ENCODE measurements around the gene ANKRD37.
"Not testable (repeated sequence)": the region's sequence is repeated elsewhere in the genome, so short reads cannot be mapped to it uniquely, and the experiment has no call there.

ANKRD37 gene, protein sequence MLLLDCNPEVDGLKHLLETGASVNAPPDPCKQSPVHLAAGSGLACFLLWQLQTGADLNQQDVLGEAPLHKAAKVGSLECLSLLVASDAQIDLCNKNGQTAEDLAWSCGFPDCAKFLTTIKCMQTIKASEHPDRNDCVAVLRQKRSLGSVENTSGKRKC

GRCh38 chr4:185396724-185397385 lies at the start of gene ANKRD37:
TSS of gene ANKRD37 (plus strand) at chr4:185396841. CDS start at chr4:185396924, 83 bp downstream.
- no peak for DNase-seq

DNA sequence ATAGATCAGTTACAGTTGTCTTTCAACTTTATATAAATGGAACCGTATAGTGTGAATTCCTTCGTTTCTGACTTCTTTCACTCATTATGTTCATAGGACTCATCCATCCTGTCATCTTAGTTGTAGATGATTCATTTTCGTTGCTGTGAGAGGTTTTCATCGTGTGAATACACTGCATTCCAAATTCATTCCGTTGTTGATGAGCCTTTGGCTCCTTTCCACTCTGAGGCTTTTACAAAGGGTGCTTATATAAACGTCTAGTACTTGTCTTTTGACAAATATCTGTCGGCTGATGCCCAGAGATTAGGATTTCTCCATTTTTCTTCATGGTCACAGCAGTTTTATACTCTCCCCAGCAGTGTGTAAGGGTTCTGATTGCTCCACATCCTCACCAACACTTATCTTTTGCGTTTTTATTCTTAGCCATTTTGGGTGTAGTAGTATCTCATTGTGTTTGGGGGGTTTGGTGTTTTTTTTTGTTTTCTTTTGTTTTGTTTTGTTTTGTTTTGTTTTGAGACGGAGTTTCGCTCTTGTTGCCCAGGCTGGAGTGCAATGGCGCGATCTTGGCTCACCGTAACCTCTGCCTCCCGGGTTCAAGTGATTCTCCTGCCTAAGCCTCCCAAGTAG lies 49.6 kb upstream of the ANKRD37 start:
- no peak for DNase-seq

DNA sequence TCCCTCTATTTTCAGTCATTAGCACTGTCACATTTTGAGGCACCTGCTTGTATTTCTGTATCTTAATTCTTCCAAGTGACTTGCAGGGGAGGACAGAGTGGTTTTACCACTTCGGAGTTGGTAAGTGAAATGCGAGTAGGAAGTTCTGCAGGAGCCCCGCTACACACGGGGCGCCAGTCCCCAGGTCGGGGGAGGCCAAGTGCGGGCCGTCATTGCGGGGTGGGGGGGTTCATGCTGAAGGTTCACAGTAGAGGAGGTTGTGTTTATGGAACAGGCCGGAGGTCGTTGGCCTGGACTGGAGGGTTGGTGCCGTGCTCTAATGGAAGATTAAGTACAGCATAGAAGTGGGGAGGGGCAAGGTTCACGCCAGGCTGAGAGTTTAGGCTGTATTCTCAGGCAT lies 45.0 kb upstream of the ANKRD37 start:
- no peak for DNase-seq

GRCh38 chr4:185352202-185352601 lies 44.4 kb upstream of the ANKRD37 start:
- no peak for DNase-seq

DNA sequence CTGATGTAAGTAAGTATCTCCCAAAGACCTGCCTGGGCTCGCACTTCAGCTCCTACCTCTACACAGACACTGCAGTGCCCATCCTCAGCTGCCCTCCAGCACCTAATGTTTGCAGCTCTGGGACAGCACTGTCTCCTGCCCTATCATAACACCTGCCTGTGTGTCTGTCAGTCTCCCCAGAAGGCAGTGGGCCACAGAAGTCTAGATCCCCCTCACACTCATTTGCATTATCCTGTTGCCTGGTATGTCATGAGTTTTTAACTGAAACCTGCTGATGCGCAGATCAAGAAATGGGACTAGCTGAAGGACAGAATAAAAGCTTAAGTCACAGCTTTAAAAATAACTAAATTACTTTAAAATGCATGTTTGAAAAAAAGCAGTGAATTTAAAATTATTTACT lies 43.9 kb upstream of the ANKRD37 start:
- no peak for DNase-seq

- no peak for DNase-seq
Observed at GRCh38 chr4:185357211-185357610, 39.4 kb upstream of the ANKRD37 start.

DNA sequence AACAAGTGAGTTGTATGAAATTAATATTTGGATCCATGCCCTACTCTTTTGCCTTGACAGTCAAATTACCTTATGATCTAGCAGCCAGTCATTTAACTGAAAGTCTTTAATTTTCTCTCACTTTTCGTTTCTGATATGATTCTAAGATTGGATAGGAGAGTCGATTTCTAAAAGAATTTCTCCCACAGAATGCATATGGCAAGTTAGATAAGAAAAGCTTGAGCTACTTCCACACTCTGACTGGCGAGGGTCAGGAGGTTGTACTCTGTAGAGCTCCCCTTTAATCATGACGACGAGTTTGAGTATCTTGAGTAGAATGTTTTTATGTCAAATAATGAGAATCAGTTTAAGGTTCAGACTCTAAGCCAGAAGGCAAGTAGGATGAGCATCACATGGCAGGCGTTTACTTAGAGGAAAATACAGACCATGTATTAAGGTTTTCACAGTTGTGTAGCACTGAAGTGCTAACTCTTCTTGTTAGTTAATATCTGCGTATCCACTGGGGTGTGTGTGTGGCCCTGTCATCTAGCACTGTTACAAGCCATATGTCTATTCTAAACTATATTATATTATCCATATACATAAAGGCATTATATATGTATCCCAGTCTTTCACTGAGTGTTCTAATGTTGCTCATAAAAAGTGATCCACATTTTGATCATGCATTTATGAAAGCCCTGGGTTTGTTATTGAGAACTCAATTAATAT lies 38.8 kb upstream of the ANKRD37 start:
- no peak for DNase-seq

DNA sequence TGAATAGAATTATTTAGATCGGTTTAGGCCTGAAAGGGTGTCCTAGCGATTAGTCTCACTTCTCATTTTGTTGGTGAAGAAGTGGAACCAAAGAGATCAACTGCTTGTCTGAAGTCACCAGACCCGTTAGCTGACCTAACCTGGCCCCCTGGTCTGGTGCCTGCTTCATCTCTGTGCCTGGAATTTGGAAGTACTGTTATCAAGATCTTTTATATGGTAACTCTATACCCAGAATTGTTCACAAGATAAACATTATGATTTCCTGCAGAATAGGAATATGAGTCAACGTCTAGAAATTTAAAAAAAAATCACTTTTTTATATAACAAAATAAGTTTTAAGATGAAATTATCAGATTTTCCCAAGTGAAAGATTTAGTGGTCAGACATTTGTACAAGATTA lies 38.1 kb upstream of the ANKRD37 start:
- no peak for DNase-seq

GRCh38 chr4:185358959-185359358 lies 37.7 kb upstream of the ANKRD37 start:
- no peak for DNase-seq

DNA sequence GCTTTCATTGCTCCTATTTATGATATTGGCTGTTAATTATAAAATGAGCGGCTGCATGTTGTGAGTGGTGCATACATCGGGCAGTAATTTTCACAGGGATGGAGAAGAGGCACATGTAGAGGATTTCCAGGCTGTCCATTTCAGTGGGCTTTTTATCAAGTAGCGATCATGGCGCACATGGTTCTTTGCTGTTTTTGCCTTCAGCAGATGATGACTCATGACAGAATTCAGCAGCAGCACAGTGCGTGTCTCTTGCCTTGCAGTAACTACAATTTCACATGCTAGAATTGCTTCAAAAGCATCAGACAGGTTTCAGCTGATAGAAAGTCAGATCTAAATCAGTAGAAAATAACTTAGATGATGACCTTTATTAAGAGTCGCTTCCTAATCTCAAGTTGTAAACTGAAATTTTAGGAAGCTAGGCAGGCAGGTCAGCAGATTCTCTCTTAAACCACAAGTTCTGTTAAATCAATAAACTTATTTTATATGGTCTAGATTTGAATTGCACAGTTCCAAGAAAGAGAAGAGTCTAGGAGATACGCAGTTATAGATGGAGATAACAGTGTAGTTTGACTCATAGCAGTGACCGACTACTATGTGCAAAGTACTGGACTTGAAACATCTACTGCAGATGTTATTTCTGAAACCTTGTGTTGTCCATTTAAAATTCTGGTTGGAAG lies 36.7 kb upstream of the ANKRD37 start:
- DNase-seq = no peak

GRCh38 chr4:185361872-185362271 lies 34.8 kb upstream of the ANKRD37 start:
- DNase-seq = no peak

DNA sequence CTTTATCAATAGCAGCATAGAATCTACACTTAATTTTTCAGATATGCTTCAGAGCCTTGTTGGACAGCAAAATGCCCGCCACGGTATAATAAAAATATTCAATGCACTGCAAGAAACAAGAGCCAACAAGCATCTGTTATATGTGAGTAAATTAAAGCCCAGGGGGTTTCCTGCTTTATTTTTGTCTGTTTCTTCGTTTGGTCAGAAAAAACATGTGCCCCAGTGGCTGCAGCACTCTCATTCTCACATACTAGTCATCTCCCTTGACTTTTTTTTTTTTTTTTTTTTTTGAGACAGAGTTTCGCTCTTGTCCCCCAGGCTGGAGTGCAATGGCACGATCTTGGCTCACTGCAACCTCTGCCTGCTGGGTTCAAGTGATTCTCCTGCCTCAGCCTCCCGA lies 34.1 kb upstream of the ANKRD37 start:
- DNase-seq = not testable (repeated sequence)

DNA sequence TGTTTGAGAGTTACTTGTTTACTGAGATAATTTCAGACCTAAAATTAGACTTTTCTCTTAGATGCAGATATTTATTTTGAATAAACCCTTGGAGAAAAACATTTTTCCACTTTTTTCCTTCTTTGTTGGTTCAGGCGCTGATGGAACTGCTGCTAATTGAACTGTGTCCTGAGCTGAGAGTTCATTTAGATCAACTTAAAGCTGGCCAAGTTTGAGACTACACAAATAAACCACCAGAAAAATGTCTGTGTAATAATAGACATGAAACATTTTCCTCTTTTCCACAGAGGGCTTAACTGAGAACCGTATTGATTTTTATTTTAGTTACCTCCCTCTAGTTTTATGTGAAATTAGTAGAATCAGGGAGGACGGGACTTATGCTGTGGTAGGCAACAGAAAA lies 33.4 kb upstream of the ANKRD37 start:
- no peak for DNase-seq

DNA sequence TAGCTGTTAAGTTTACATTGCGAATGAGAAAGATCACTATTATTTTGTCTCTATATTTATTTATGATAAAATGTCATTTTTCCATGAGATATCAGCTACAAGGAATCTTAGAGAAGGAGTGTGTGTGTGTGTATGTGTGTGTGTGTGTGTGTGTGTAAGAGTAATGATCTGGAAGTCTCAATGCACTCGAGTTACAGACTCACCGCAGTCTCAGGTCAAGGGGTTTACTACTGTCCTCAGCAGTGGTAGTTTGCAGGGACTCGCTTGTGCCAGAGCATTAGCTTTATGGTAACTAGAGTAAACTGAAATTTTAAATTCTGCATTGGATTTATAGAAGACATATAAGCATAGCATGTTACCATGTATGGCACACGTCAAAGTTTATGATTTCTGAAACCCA lies 31.8 kb upstream of the ANKRD37 start:
- DNase-seq = no peak

DNA sequence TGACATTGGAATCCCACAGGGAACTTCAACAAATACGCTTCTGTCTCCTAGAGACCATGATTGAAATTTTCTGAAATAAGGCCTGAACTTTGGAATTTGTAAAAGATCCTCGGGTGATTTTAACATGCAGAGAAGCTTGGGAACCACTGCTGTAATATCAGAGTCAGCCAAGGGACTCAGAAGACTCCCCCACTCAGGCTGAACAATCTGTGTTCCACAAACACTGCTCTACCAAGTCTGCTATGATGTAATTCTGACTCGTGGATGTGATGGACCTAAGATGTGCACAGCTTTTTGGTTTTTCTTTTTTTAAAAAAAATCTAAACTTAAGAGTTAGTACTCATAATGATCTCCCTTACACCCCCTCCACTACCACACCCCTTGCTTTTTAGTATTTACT lies 26.9 kb upstream of the ANKRD37 start:
- DNase-seq = no peak

DNA sequence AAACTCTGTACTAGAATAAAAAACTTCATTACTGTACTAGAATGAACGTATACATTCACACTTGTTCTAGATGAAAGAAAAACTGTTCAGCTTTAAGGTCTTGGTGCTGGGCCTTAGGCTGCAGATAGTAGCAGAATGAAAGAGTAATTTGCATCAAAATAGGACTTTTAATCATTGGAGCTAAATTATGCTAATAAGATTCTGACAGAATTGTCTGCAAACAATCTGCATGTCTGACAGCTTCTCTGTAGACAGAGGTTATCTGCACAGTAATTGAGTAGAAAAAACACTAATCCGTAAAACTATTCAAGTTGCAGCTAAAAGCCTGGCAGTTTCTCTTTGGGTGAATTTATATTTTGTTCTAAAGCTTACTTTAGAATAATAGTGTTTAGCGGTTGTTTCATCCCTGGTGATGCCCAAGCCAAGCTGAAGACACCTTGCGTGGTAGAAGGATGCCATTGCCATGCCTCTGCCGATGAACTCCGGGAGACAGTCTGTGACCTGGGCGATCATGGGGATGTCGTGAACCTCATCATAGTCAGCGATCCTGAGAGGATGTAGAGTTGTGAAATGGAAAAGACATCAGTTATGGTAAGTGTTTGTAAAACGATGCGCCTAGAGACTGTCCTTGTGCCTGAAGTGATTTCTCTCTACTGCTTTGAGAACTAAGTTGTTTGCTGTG lies 26.2 kb upstream of the ANKRD37 start:
- no peak for DNase-seq

DNA sequence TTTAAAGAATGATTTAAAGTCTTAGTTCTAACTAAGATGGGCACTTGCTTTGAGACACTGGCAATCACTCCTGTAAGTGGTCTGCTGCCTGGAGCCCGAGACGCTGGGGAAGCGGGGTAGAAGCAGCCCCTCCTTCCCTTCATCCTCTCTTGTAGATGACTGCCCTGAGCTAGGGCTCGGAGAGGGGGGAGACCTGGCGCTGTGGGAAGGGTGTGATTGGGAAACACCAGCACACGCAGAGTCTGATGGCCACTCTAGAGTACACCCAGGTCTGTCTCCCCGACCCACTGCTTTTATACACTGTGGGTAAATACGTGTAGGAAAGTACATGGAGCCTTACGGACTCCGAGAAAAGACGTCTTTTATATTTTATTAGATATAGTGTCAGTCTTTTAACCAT lies 24.9 kb upstream of the ANKRD37 start:
- DNase-seq = no peak

GRCh38 chr4:185374027-185374426 lies 22.6 kb upstream of the ANKRD37 start:
- DNase-seq = no peak

- DNase-seq = no peak
Observed at GRCh38 chr4:185374573-185374972, 22.1 kb upstream of the ANKRD37 start.

DNA sequence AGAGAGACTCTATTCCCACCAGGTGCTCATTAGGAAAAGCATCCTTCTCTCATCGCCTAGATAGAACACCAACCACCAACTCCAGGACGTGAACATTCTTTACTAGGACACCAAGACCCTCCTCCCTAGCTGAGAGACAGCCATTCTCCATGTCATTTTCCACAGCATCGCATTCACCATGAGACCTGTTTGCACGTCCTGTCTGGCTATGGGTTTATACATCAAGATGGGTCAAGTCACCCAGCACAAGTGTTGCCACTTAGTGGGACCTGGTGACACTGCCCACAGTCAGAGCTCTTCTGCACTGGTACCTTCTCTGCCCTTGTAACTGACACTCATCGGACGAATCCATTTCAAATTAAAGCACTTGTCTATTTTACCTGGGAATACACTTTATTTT lies 18.4 kb upstream of the ANKRD37 start:
- no peak for DNase-seq

DNA sequence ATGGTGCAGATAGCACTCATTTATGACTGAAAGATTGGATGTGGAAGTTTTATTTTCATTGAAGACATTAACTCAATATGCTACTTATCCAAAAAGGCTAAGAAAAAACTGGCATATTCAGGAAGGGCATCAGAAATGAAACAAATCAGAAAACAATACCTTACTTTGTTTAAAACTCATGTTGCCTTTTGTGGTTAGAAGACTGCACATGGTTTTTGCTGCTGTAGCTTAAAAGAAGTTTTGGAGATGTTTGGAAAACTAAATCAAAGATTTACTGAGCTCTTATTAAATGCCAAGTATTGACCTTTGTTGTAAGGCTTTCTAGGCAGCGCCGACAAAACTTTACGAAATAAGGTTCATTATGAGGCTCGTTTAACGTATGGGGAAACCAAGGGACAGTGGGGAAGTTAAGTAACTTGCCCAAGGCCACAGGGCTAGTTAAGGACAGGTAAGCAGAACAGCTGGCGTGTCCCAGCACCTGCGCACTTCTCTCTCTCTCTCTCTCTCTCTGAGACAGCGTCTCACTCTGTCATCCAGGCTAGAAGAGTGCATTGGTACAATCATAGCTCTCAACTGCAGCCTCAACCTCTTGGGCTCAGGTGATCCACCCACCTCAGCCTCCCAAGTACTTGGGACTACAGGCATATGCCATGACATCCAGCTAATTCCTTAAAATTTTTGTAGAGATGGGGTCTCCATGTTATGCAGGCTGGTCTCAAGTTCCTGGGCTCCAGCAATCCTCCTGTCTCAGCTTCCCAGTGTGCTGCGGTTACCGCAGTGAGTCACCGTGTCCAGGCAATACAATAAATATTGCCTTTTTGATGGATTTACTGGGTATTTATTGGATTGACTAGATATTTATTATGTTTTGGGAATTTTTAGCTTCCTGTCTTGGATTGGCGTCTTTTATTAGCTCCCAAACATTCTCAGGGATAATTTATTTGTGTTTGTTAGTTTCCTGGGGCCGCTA lies 17.0 kb upstream of the ANKRD37 start:
- DNase-seq = no peak

- DNase-seq = no peak
Observed at GRCh38 chr4:185380320-185380719, 16.3 kb upstream of the ANKRD37 start.
